ENCODE results near the gene HTR3D. TPM values are rescaled to one million over a fixed set of nuclear protein-coding genes. Genes with fewer than 3 reads are reported as not detected.
"Not testable (repeated sequence)": the region's sequence is repeated elsewhere in the genome, so short reads cannot be mapped to it uniquely, and the experiment has no call there.

HTR3D gene
- total RNA-seq, 1 donor from 2014 or later = not detected

DNA sequence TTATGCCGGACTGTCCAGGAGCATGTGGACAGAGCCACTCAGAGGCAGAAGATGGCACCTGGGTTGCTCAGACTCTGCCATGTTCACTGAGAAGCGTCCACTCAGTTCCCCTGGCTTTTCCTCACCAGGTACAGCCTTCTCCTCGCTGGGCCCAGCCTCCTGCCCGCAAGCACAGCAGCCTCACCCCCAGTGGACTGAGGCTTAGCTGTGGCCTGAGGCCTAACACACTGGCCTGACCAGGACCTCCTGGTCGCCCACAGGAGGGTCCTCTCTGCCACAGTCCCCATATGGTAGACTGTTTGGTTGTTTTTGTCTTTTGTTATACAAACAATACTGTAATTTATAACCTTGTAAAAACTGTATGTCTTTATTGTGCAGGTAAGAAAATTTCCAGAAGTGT lies 36.8 kb downstream of the HTR3D start:
- DNase-seq = no peak

DNA sequence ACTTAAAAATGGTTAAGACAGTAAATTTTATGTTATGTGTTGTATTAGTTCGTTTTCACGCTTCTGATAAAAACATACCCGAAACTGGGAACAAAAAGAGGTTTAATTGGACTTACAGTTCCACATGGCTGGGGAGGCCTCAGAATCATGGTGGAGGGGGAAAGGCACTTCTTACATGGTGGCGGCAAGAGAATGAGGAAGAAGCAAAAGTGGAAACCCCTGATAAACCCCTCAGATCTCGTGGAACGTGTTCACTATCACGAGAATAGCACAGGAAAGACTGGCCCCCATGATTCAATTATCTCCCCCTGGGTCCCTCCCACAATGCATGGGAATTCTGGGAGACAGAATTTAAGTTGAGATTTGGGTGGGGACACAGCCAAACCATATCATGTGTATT lies 39.6 kb downstream of the HTR3D start:
- not testable (repeated sequence) for DNase-seq

DNA sequence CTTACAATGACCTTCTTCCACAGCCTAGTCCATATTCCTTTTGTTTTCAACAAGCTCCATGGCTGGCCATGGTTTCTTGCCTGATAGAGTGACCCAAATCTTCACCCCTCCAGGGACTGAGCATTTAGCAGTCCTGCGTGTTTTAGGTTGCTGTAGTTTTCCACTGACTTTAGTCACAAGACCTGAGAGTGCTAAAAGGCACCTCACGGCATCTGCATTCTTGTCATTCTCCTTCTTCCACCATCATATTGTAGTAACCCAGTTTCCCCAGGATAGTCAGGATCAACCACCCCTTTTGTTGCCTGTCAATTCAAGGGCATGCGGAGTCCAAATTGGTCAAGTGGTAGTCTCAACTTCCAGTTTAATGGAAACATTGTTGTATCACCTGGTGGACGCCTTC lies 42.1 kb downstream of the HTR3D start:
- DNase-seq = no peak

DNA sequence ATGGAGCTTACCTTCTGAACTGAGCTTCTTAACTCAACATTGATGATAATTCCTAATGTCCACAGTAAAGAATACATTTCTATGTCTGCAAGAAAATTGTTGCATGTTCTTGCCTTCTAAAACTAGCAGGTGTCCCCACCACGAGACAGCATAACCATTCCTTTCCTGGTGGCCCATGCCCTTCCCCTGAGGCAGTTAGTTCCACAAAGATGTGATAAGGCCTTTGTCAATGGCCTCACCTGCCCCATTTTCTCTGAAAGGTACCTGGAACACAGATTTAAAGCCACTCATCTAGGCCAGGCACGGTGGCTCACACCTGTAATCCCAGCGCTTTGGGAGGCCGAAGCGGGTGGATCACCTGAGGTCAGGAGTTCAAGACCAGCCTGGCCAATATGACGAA lies 44.4 kb downstream of the HTR3D start:
- no peak for DNase-seq

DNA sequence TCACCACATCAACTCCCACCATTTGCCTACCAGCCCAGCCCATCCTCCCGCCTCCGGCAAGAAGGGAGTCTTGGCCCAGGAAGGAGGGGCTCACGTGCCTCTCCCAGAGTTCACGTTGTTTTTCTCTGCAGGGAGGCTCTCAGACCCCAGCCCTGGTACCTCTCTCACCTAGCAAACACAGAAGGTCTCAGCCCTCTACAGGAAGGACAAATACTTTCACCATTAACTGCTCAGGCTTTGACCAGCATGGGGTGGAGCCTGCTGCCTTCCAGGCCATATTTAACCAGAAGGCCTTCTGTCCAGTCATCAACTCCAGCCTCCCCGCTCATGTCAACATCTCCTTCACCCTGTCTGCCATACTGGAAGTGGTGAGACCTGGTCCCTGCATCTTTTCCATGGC lies 46.3 kb downstream of the HTR3D start:
- no peak for DNase-seq

DNA sequence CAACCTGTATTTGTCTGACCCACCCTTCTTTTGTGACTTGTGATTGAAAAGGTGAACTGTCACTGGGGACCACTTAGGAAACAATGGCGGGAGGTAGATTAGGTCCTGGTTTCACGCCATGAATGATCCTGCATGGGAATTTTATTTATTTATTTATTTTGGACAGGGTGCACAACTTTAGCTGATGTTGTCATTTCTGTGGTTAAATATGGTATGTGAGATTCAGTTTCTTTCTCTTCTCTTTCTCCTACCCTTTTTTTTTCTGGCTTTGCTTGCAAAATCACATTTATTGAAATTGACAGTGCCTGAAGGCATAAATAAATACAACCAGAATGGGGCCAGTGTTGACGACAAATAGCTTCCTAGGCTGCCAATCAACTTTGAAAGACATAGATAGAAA lies 47.3 kb downstream of the HTR3D start:
- no peak for DNase-seq

DNA sequence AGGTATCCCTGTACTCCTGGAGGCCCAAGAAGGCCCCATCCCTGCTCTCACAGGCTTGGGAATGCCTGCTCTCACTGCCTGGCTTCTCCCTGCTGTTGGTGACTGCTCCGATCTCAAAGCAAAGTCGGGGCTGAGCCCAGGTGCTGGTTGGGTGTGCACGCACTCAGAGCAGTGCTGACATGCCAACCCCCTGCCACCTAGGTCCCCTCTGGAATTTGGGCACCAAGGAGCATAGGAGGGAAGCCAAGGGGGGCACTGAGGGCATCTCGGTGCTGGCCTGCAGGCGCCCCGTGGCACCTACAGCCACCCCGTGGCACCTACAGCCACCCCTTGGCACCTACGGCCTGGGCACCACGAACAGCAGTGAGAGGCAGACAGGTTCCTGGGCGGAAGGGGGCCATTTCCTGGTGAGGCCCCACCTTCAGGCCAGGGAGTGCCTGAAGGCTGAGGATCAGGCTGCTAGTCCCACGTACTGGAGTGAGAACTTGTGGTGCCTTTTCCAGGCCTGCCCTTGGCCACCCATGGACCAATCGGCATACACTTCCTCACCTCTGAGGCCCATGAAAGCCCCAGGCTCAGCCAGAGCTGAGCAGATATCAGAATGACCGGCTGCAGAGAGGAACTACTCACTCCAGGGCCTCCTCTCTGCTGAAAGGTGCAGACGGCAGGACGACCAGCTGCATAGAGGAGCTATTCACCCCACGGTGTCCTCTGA lies 49.7 kb downstream of the HTR3D start:
- no peak for DNase-seq

DNA sequence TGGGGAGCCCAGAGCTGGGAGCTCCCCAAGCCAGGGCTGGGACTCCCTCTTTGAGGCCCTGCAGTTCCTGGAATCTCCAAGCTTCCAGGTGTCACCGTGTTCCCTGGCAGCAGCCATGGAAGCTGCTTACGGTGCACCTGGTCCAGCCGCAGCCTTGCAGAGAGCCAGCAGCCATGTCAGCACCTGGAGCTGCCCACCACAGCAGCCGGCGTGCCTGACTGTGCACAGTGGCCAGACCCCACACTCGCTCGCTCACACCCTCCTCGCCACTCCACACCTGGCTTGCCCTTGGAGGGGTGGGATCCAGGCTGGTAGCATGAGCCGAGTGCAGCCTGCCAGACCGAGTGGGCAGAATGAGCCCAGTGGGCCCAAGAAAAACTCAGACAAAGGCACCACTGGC lies 50.5 kb downstream of the HTR3D start:
- no peak for DNase-seq

DNA sequence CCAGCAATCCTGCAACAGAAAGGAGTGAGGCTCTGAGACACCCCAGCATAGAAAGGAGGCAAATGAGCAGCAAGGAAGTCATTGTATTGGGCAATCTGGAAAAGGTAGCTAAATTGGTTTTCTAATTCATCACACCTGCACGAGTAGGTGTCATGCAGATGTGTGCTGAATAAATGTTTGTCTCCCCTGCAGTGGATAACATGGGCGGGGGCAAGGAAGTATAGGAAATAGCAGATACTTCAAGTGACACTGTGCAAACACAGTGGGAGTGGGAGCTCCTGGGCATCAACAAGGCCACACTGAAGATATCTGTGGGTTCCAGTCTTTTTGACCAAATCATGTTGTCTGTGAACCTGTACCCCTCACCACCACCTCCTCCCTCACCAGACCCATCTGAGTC lies 50.9 kb downstream of the HTR3D start:
- no peak for DNase-seq

DNA sequence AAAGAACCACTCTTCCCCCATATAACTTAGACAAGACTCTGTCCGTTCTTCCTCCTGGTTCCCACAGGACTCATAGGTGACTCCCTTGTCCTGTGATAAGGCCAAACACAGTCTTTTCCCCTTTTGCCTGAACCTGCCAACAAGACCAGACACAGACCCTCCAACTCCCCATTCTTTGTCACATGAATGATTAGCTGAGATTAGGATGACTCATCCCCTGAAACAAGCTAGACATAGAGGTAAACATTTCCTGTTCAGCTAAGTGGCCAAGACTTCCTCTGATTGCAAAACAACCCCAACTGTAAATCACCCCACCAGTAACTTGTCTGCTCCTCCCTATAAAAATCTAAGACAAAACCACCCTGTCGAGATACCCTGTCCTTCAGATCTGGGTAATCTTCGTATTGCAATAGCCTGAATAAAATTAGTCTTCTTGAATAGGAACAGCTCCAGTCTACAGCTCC lies 53.9 kb downstream of the HTR3D start:
- DNase-seq = no peak

Small RNAs within 50 kb of the gene (small RNA-seq; reads per million reads assigned to genes)
- gene RF00019 (ENCODE audit: low replicate concordance) = not detected

Other genes with a start within 250 kb of the HTR3D start
- 1.2 TPM for gene MAP6D1, start 206.2 kb upstream of the HTR3D start, total RNA-seq
- 30.9 TPM for gene PARL, start 146.9 kb upstream of the HTR3D start, total RNA-seq
- 26.0 TPM for gene ABCC5, start 13.9 kb upstream of the HTR3D start, total RNA-seq
- gene HTR3C, start 21.3 kb downstream of the HTR3D start, total RNA-seq = not detected
- gene HTR3E, start 65.3 kb downstream of the HTR3D start, total RNA-seq = not detected
- 28.7 TPM for gene EIF2B5, start 103.6 kb downstream of the HTR3D start, total RNA-seq
- gene DVL3, start 123.6 kb downstream of the HTR3D start, total RNA-seq = 23.9 TPM
- 135 TPM for gene AP2M1, start 143.1 kb downstream of the HTR3D start, total RNA-seq
- gene ABCF3, start 154.5 kb downstream of the HTR3D start, total RNA-seq = 46.3 TPM
- 0.10 TPM for gene VWA5B2, start 197.8 kb downstream of the HTR3D start, total RNA-seq
- 13.8 TPM for gene ALG3, start 217.2 kb downstream of the HTR3D start, total RNA-seq
- 1.7 TPM for gene EEF1AKMT4, start 217.9 kb downstream of the HTR3D start, total RNA-seq
- gene CAMK2N2, start 229.8 kb downstream of the HTR3D start, total RNA-seq = not detected
- gene ECE2, start 244.3 kb downstream of the HTR3D start, total RNA-seq = not detected